Endothelial cell of umbilical vein (primary cell): Measurements from ENCODE around the gene SEC61A1. TPM values are rescaled to one million over a fixed set of nuclear protein-coding genes. Genes with fewer than 3 reads are reported as not detected.

ENCODE experiments used
- BruUV-seq: library from RNA; stranded (reverse); fragments of 400-500 nt; replicated peaks from 2 replicates; lab custom pipeline; 2021; lab: Mats Ljungman, UMichigan
- CTCF ChIA-PET: fragments of 300-600, 350-600 bp; sonication (Branson Sonifier 250); formaldehyde crosslinking; loops from one replicate; lab custom pipeline; 2021; ENCODE audit warnings: antibody characterized with exemption, inconsistent platforms; lab: Charles Lee
- POLR2A ChIA-PET: fragments of 300-600, 350-600 bp; sonication (Branson Sonifier 250); formaldehyde crosslinking; loops from one replicate; lab custom pipeline; 2021; ENCODE audit warnings: antibody characterized with exemption, inconsistent platforms; lab: Charles Lee
- DNase-seq: peaks from one replicate; pipeline ENCODE4 v3.0.0-alpha.2; 2011; ENCODE audit warnings: low read depth, low spot score
- FAIRE-seq: peaks from 2 replicates; lab custom pipeline; 2011; peaks lifted over from hg19 to GRCh38; lab: Jason Lieb, UNC
- H2AFZ ChIP-seq: 2 replicates; pipeline ENCODE4 v1.6.0; 2012; ENCODE audit warnings: low read depth, low read length, control low read depth, inconsistent platforms
- H3K27ac ChIP-seq: 2 replicates; pipeline ENCODE4 v1.5.1; 2011; ENCODE audit warnings: low read depth, mild to moderate bottlenecking, control low read depth, low read length, moderate library complexity; ENCODE audit not compliant: insufficient read depth
- H3K27me3 ChIP-seq, 2 experiments: 2 replicates each; pipeline versions ENCODE4 v1.6.0 to v1.6.1; 2011; ENCODE audit warnings: low read length in 2 of 2, mixed read lengths in 1 of 2; ENCODE audit not compliant: control insufficient read depth in 2 of 2, insufficient read depth in 2 of 2
- H3K36me3 ChIP-seq, 2 experiments: 2 replicates in 1 of 2; 3 replicates in 1 of 2; pipeline ENCODE4 v1.5.1; 2011; ENCODE audit warnings: low read length in 2 of 2, mild to moderate bottlenecking in 1 of 2, moderate library complexity in 1 of 2; ENCODE audit not compliant: control insufficient read depth in 2 of 2, insufficient read depth in 2 of 2; ENCODE audit errors: extremely low read depth in 1 of 2
- H3K4me1 ChIP-seq: 3 replicates; pipeline ENCODE4 v1.5.1; 2011; ENCODE audit warnings: mild to moderate bottlenecking, low read length; ENCODE audit not compliant: control insufficient read depth, insufficient read depth; ENCODE audit errors: extremely low read depth
- H3K4me2 ChIP-seq: 2 replicates; pipeline ENCODE4 v1.6.1; 2011; ENCODE audit warnings: low read length, control low read depth, mixed read lengths; ENCODE audit not compliant: insufficient read depth
- H3K4me3 ChIP-seq, 3 experiments: fragments of 200-600 bp in 1 of 3; sonication (generic), shearing (Covaris generic) in 1 of 3; replicated peaks in 1 of 3; 2 replicates each; pipeline ENCODE4 v1.5.1; 2011 to 2016; ENCODE audit warnings: control low read depth in 3 of 3, low read length in 3 of 3, mild to moderate bottlenecking in 2 of 3, inconsistent platforms in 1 of 3, low read depth in 1 of 3, moderate library complexity in 1 of 3; ENCODE audit not compliant: insufficient read depth in 1 of 3
- H3K79me2 ChIP-seq: 2 replicates; pipeline ENCODE4 v1.6.0; 2012; ENCODE audit warnings: low read length, inconsistent platforms; ENCODE audit not compliant: control insufficient read depth, insufficient read depth
- H3K9ac ChIP-seq: replicated peaks from 2 replicates; pipeline ENCODE3; 2011; ENCODE audit warnings: low read length, control low read depth; ENCODE audit not compliant: insufficient read depth; ENCODE audit errors: extremely low read depth
- H3K9me1 ChIP-seq: replicated peaks from 3 replicates; pipeline ENCODE4 v1.6.0; 2011; ENCODE audit warnings: mild to moderate bottlenecking, low read length; ENCODE audit not compliant: control insufficient read depth, insufficient read depth; ENCODE audit errors: extremely low read depth
- H3K9me3 ChIP-seq: replicated peaks from 2 replicates; pipeline ENCODE4 v1.5.1; 2012; ENCODE audit warnings: low read length, inconsistent platforms; ENCODE audit not compliant: control insufficient read depth, insufficient read depth
- H4K20me1 ChIP-seq: replicated peaks from 2 replicates; pipeline ENCODE3; 2011; ENCODE audit warnings: mild to moderate bottlenecking, low read length; ENCODE audit not compliant: control insufficient read depth, insufficient read depth; ENCODE audit errors: extremely low read depth
- CTCF ChIP-seq, 2 donors: IDR thresholded peaks; 1 replicate in 1 of 2; 2 replicates in 1 of 2; pipeline ENCODE4 v1.5.1; 2011; ENCODE audit warnings: low read length in 2 of 2, mild to moderate bottlenecking in 2 of 2, moderate library complexity in 2 of 2, control low read depth in 1 of 2, inconsistent platforms in 1 of 2, low read depth in 1 of 2; ENCODE audit not compliant: insufficient read depth in 1 of 2; ENCODE audit errors: extremely low read depth in 1 of 2
- EZH2 ChIP-seq: IDR thresholded peaks from 2 replicates; pipeline ENCODE4 v1.6.1; 2012; ENCODE audit warnings: borderline replicate concordance, low read depth, mild to moderate bottlenecking, moderate library complexity, low read length, inconsistent platforms; ENCODE audit not compliant: severe bottlenecking
- FOS ChIP-seq: IDR thresholded peaks from 2 replicates; pipeline ENCODE4 v1.6.1; 2011; ENCODE audit warnings: mild to moderate bottlenecking, low read length, moderate library complexity, borderline replicate concordance; ENCODE audit not compliant: insufficient read depth
- GATA2 ChIP-seq: IDR thresholded peaks from 2 replicates; pipeline ENCODE4 v1.7.0; 2011; ENCODE audit warnings: low read depth, mild to moderate bottlenecking, moderate library complexity, mixed read lengths, low read length; ENCODE audit not compliant: insufficient read length, insufficient read depth
- JUN ChIP-seq: IDR thresholded peaks from 2 replicates; pipeline ENCODE4 v1.6.1; 2011; ENCODE audit warnings: borderline replicate concordance, low read depth; ENCODE audit not compliant: insufficient read length, insufficient read depth
- MAX ChIP-seq: IDR thresholded peaks from 2 replicates; pipeline ENCODE4 v1.6.1; 2011; ENCODE audit not compliant: insufficient read depth, insufficient read length
- MYC ChIP-seq: IDR thresholded peaks from one replicate; pipeline ENCODE4 v1.6.1; 2011; ENCODE audit warnings: mild to moderate bottlenecking, low read depth, low read length
- POLR2A ChIP-seq: IDR thresholded peaks from 2 replicates; pipeline ENCODE4 v1.6.1; 2012; ENCODE audit warnings: low read depth, mild to moderate bottlenecking, control low read depth, low read length
- POLR2AphosphoS5 ChIP-seq: IDR thresholded peaks from 2 replicates; pipeline ENCODE4 v1.6.1; 2012; ENCODE audit warnings: low read depth, mild to moderate bottlenecking, control low read depth, low read length, moderate library complexity; ENCODE audit not compliant: insufficient read depth
- dilution Hi-C: fragments of 300-500 bp; cut with MboI; formaldehyde crosslinking; loops from one replicate; pipeline ENCODE4 v1.15.0; 2019; ENCODE audit warnings: low sequenced_read_pairs; ENCODE audit not compliant: extremely low pct_ligation_motif_present
- intact Hi-C: fragments of 100-400 bp; cut with micrococcal nuclease; formaldehyde crosslinking; loops from one replicate; pipeline ENCODE4 v1.10.0; 2022
- polyA plus RNA-seq, 4 experiments: library from polyadenylated mRNA; depleted of rRNA in 3 of 4; stranded (reverse) in 3 of 4; unstranded in 1 of 4; fragments of >200 nt; gene quantifications; 2 replicates each; pipeline versions ENCODE4 v1.2.1 to v1.2.3, GENCODE V29; 2011 to 2012; ENCODE audit warnings: missing spikeins in 1 of 4
- total RNA-seq: library from RNA; stranded (reverse); gene quantifications from 2 replicates; pipeline ENCODE4 v1.2.3, GENCODE V29; 2021

Gene SEC61A1
- total and polyA plus RNA-seq, 2 donors (not counting 3 experiments of a cell fraction or from before 2014, with no cell fraction given), result 307 to 312 TPM

GRCh38 chr3:128033102-128033501 is 19.1 kb upstream of the SEC61A1 start:
- ChIA-PET POLR2A (no interaction called here), CTCF (no interaction called here)
- BruUV-seq, result no TSS peak
- Histone ChIP-seq H3K36me3 (no peaks in the 10 kb centered on the region), H3K9me3 (no peaks in the 10 kb centered on the region), H3K79me2 (no peaks in the 10 kb centered on the region), H3K4me1 (no peaks in the 10 kb centered on the region), H3K9ac (no peak overlapping the region), H3K9me1 (no peaks in the 10 kb centered on the region), H3K4me2 (no peak overlapping the region), H2AFZ (no peak overlapping the region), H4K20me1 (no peaks in the 10 kb centered on the region), H3K4me3 (no peak overlapping the region), H3K27ac (no peak overlapping the region), H3K27me3 (peaks cover 11 to 14% of the 10 kb centered on the region in 2 experiments)
- intact Hi-C loops, result no loop called here
- dilution Hi-C loops, result no loop called here
- FAIRE-seq (no peak), DNase-seq (no peak)
- TF ChIP-seq EZH2 (no peak), FOS (no peak), JUN (no peak), GATA2 (no peak)

- intact Hi-C loops, result no loop called here
- peaks cover 13 to 27% of the 10 kb centered on the region in 2 experiments for H3K27me3 ChIP-seq
- no peaks in the 10 kb centered on the region for H3K4me1 ChIP-seq
- H3K36me3 ChIP-seq, result no peaks in the 10 kb centered on the region
- no peak overlapping the region for H3K4me3 ChIP-seq
- no peak overlapping the region for H2AFZ ChIP-seq
- no peak overlapping the region for H3K9ac ChIP-seq
- H3K9me1 ChIP-seq, result no peaks in the 10 kb centered on the region
- BruUV-seq, result no TSS peak
- DNase-seq, result no peak
- no peak overlapping the region for H3K4me2 ChIP-seq
- ChIA-PET POLR2A (no interaction called here), CTCF (interaction anchor here (2.3 kb wide), 1 partner anchor 9 kb away, joined by 5 read pairs; no protein-coding TSS in a partner anchor)
- TF ChIP-seq JUN (no peak), MYC (no peak), MAX (no peak), CTCF (IDR thresholded peaks at IDR 0.05; ENCODE audit: extremely low read depth in 1 of 2, insufficient read depth in 1 of 2, low read depth in 1 of 2, low read length in 2 of 2) (no peak), POLR2AphosphoS5 (no peak), GATA2 (no peak), FOS (no peak), EZH2 (no peak), POLR2A (no peak)
- no peaks in the 10 kb centered on the region for H4K20me1 ChIP-seq
- no peak overlapping the region for H3K27ac ChIP-seq
- no peaks in the 10 kb centered on the region for H3K79me2 ChIP-seq
- no peak for FAIRE-seq
- dilution Hi-C loops, result no loop called here
- H3K9me3 ChIP-seq, result no peaks in the 10 kb centered on the region
Measured at GRCh38 chr3:128036119-128036518, 16.1 kb upstream of the SEC61A1 start.
